Endothelial cell of umbilical vein (primary cell): Measurements from ENCODE around the gene TERT.

Experiments
- CTCF ChIP-seq, 2 donors: IDR thresholded peaks; 1 replicate in 1 of 2; 2 replicates in 1 of 2; pipeline ENCODE4 v1.5.1; 2011; ENCODE audit warnings: low read length in 2 of 2, mild to moderate bottlenecking in 2 of 2, moderate library complexity in 2 of 2, control low read depth in 1 of 2, inconsistent platforms in 1 of 2, low read depth in 1 of 2; ENCODE audit not compliant: insufficient read depth in 1 of 2; ENCODE audit errors: extremely low read depth in 1 of 2
- EZH2 ChIP-seq: IDR thresholded peaks from 2 replicates; pipeline ENCODE4 v1.6.1; 2012; ENCODE audit warnings: borderline replicate concordance, low read depth, mild to moderate bottlenecking, moderate library complexity, low read length, inconsistent platforms; ENCODE audit not compliant: severe bottlenecking

DNA sequence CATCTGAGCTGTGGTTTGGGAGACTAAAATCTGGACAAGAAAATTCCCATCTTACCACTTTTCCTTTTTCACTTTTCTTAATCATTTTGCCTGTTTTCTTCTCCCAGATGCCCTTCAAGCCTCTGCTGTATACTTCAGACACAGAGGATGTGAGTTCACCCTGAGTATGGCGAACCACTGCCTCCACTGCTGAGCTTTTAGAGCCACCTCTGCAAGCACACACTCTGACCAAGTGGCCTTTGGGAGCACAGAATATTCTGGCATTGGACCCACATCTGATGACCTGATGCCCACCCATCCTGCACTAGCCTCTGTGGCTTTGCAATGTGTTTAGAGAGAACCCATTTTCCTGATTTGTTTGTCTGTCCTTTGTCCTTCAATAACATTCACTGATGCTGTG lies 32.5 kb downstream of the TERT start:
- no peak for TF ChIP-seq CTCF (IDR thresholded peaks at IDR 0.05; ENCODE audit: extremely low read depth in 1 of 2, insufficient read depth in 1 of 2, low read depth in 1 of 2, low read length in 2 of 2)
- TF ChIP-seq EZH2: no peak
